HG02884 (cell line): ENCODE measurements around the gene SMARCA4.
"Not testable (repeated sequence)": the region's sequence is repeated elsewhere in the genome, so short reads cannot be mapped to it uniquely, and the experiment has no call there.

Source experiments
- ATAC-seq: cut with Tn5 transposase; IDR thresholded peaks from one replicate; pipeline ENCODE4 v1.9.1; 2021; ENCODE audit warnings: mild to moderate bottlenecking, moderate library complexity; ENCODE audit not compliant: unreplicated experiment

Gene SMARCA4

GRCh38 chr19:10928563-10929401 is 32.0 kb upstream of the SMARCA4 start, which contains the start of the genes TIMM29 and YIPF2:
TIMM29 (plus strand) TSS chr19:10928811; CDS start chr19:10928823, 12 bp downstream.
YIPF2 (minus strand) TSS chr19:10928639; CDS start chr19:10928410, 229 bp downstream.
- peak; percentile 87 for ATAC-seq

- no peak for ATAC-seq
Observed at GRCh38 chr19:10929402-10929794, 31.4 kb upstream of the SMARCA4 start.

- ATAC-seq, result no peak
Observed at GRCh38 chr19:10935371-10936059, 25.3 kb upstream of the SMARCA4 start.

GRCh38 chr19:10936661-10937084 is 24.2 kb upstream of the SMARCA4 start:
- no peak for ATAC-seq

- not testable (repeated sequence) for ATAC-seq
Observed at GRCh38 chr19:10941649-10942048, 19.2 kb upstream of the SMARCA4 start.

GRCh38 chr19:10943412-10943811 is 17.4 kb upstream of the SMARCA4 start:
- ATAC-seq, result not testable (repeated sequence)

GRCh38 chr19:10945264-10945663 is 15.6 kb upstream of the SMARCA4 start:
- ATAC-seq, result no peak

GRCh38 chr19:10946958-10947657 is 13.7 kb upstream of the SMARCA4 start:
- no peak for ATAC-seq

GRCh38 chr19:10952809-10953208 is 8.0 kb upstream of the SMARCA4 start:
- no peak for ATAC-seq

- ATAC-seq, result not testable (repeated sequence)
Observed at GRCh38 chr19:10959277-10959968, 1.4 kb upstream of the SMARCA4 start.

- no peak for ATAC-seq
Observed at GRCh38 chr19:10961073-10961860, 437 bp downstream of the SMARCA4 start.

- ATAC-seq, result no peak
Observed at GRCh38 chr19:10962863-10963262, 2.0 kb downstream of the SMARCA4 start.

GRCh38 chr19:10963865-10964264 is 3.0 kb downstream of the SMARCA4 start:
- ATAC-seq, result no peak

- no peak for ATAC-seq
Observed at GRCh38 chr19:10964903-10965302, 4.1 kb downstream of the SMARCA4 start.

- no peak for ATAC-seq
Observed at GRCh38 chr19:10965398-10965797, 4.6 kb downstream of the SMARCA4 start.

- ATAC-seq, result no peak
Observed at GRCh38 chr19:10966809-10967208, 6.0 kb downstream of the SMARCA4 start.

GRCh38 chr19:10968527-10969135 is 7.8 kb downstream of the SMARCA4 start:
- no peak for ATAC-seq

- no peak for ATAC-seq
Observed at GRCh38 chr19:10971107-10971726, 10.4 kb downstream of the SMARCA4 start.
